CD8-positive, alpha-beta memory T cell (primary cell): ENCODE measurements around the gene TMED6. TPM values are rescaled to one million over a fixed set of nuclear protein-coding genes. Genes with fewer than 3 reads are reported as not detected.

Source experiments
- CTCF ChIA-PET: fragments of 350-600 bp; sonication (Branson Sonifier 250); formaldehyde crosslinking; loops from one replicate; lab custom pipeline; 2021; ENCODE audit warnings: antibody characterized with exemption; lab: Charles Lee
- POLR2A ChIA-PET: fragments of 350-600 bp; sonication (Branson Sonifier 250); formaldehyde crosslinking; loops from one replicate; lab custom pipeline; 2021; ENCODE audit warnings: antibody characterized with exemption; lab: Charles Lee
- DNase-seq, 5 donors: peaks; one replicate each; pipeline versions ENCODE4 v3.0.0 to v3.0.0-alpha.2; 2020 to 2022; ENCODE audit warnings: mixed read lengths in 1 of 5
- H3K27ac ChIP-seq: one replicate; pipeline ENCODE4 v1.7.0; 2013; ENCODE audit warnings: low read depth, mild to moderate bottlenecking, low read length, moderate library complexity
- H3K27me3 ChIP-seq: 2 replicates; pipeline ENCODE4 v1.7.0; 2013; ENCODE audit warnings: low read length, mild to moderate bottlenecking; ENCODE audit not compliant: insufficient read depth, poor library complexity, severe bottlenecking
- H3K36me3 ChIP-seq: 2 replicates; pipeline ENCODE4 v1.7.0; 2013; ENCODE audit warnings: mild to moderate bottlenecking, low read length, moderate library complexity; ENCODE audit not compliant: insufficient read depth
- H3K4me1 ChIP-seq: 2 replicates; pipeline ENCODE4 v1.7.0; 2013; ENCODE audit warnings: mild to moderate bottlenecking, low read length, moderate library complexity; ENCODE audit not compliant: insufficient read depth
- H3K4me3 ChIP-seq: 2 replicates; pipeline ENCODE4 v1.7.0; 2013; ENCODE audit warnings: mild to moderate bottlenecking, low read length
- H3K9me3 ChIP-seq: 2 replicates; pipeline ENCODE4 v1.7.0; 2013; ENCODE audit warnings: mild to moderate bottlenecking, low read length
- H3K27ac Mint-ChIP-seq, 8 donors: one replicate each; pipeline ENCODE4 v1.8.0; 2020 to 2021; ENCODE audit warnings: mixed read lengths in 8 of 8, mild to moderate bottlenecking in 6 of 8, inconsistent platforms in 3 of 8, moderate library complexity in 3 of 8
- H3K27me3 Mint-ChIP-seq, 2 donors: one replicate each; pipeline ENCODE4 v1.8.0; 2020 to 2021; ENCODE audit warnings: mixed read lengths in 2 of 2, mild to moderate bottlenecking in 1 of 2, moderate library complexity in 1 of 2
- H3K36me3 Mint-ChIP-seq, 3 donors: one replicate each; pipeline ENCODE4 v1.8.0; 2020 to 2021; ENCODE audit warnings: mixed read lengths in 3 of 3, inconsistent platforms in 1 of 3, mild to moderate bottlenecking in 1 of 3
- H3K4me1 Mint-ChIP-seq, 3 donors: one replicate each; pipeline ENCODE4 v1.8.0; 2020 to 2021; ENCODE audit warnings: mixed read lengths in 3 of 3, inconsistent platforms in 1 of 3, mild to moderate bottlenecking in 1 of 3
- H3K4me3 Mint-ChIP-seq, 7 donors: one replicate each; pipeline ENCODE4 v1.8.0; 2020 to 2021; ENCODE audit warnings: mixed read lengths in 7 of 7, mild to moderate bottlenecking in 6 of 7, moderate library complexity in 4 of 7, inconsistent platforms in 2 of 7
- H3K9me3 Mint-ChIP-seq, 5 donors: one replicate each; pipeline ENCODE4 v1.8.0; 2020 to 2022; ENCODE audit warnings: mixed read lengths in 5 of 5, mild to moderate bottlenecking in 3 of 5, moderate library complexity in 2 of 5, inconsistent platforms in 1 of 5
- polyA plus RNA-seq: library from polyadenylated mRNA; unstranded; fragments of 300-500 nt; fragmentation: Illumina TruSeq; gene quantifications from one replicate; pipeline ENCODE4 v1.2.3, GENCODE V29; 2021
- total RNA-seq, 2 experiments: library from RNA; stranded (reverse); gene quantifications; one replicate each; pipeline ENCODE4 v1.2.3, GENCODE V29; 2021

Gene TMED6
- total and polyA plus RNA-seq, 3 experiments from 2014 or later: 0.80 to 1.4 TPM; not detected in 1

DNA sequence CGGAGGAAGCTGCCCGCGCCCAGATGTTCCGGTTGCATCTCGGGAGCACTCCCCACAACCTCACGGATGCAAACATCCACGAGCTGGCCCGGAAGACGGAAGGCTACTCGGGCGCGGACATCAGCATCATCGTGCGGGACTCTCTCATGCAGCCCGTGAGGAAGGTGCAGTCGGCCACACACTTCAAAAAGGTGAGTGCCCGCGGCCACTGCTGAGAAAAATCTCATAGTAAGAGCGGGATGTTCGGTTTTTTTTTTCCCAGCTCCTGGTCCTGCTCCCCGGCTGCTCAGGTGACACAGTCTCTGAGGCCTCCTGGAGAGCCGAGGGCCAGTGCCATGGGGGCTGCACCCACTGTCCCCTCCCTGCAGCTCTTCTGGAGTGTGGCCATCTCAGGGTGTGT lies 30.5 kb downstream of the TMED6 start:
- Mint-ChIP-seq H3K36me3 (peaks cover 4 to 93% (median 8%) of the 10 kb centered on the region in 3 donors), H3K9me3 (no peaks in the 10 kb centered on the region), H3K27ac (peak overlapping the region in 2 of 8 donors; percentile 17 to 54), H3K4me3 (no peak overlapping the region), H3K27me3 (no peaks in the 10 kb centered on the region), H3K4me1 (peaks cover 5 to 17% (median 9%) of the 10 kb centered on the region in 3 donors)
- H3K4me1 ChIP-seq: peaks cover 4% of the 10 kb centered on the region
- H3K27me3 ChIP-seq: no peaks in the 10 kb centered on the region
- peaks cover 57% of the 10 kb centered on the region for H3K36me3 ChIP-seq
- H3K9me3 ChIP-seq: no peaks in the 10 kb centered on the region
- no peak overlapping the region for H3K27ac ChIP-seq
- ChIA-PET CTCF (no interaction called here), POLR2A (no interaction called here)
- no peak for DNase-seq
- no peak overlapping the region for H3K4me3 ChIP-seq

- Histone ChIP-seq H3K4me3 (no peak overlapping the region), H3K9me3 (no peaks in the 10 kb centered on the region), H3K4me1 (no peaks in the 10 kb centered on the region), H3K27ac (no peak overlapping the region), H3K27me3 (no peaks in the 10 kb centered on the region), H3K36me3 (peaks cover 61% of the 10 kb centered on the region)
- ChIA-PET POLR2A (no interaction called here), CTCF (no interaction called here)
- Mint-ChIP-seq H3K27me3 (no peaks in the 10 kb centered on the region), H3K4me1 (peaks cover 1 to 14% (median 6%) of the 10 kb centered on the region in 3 donors), H3K4me3 (no peak overlapping the region), H3K9me3 (no peaks in the 10 kb centered on the region), H3K27ac (peak overlapping the region in 1 of 8 donors; percentile 60), H3K36me3 (peaks cover 4 to 93% (median 9%) of the 10 kb centered on the region in 3 donors)
- no peak for DNase-seq
Measured at GRCh38 chr16:69320740-69321073, 30.9 kb downstream of the TMED6 start.

DNA sequence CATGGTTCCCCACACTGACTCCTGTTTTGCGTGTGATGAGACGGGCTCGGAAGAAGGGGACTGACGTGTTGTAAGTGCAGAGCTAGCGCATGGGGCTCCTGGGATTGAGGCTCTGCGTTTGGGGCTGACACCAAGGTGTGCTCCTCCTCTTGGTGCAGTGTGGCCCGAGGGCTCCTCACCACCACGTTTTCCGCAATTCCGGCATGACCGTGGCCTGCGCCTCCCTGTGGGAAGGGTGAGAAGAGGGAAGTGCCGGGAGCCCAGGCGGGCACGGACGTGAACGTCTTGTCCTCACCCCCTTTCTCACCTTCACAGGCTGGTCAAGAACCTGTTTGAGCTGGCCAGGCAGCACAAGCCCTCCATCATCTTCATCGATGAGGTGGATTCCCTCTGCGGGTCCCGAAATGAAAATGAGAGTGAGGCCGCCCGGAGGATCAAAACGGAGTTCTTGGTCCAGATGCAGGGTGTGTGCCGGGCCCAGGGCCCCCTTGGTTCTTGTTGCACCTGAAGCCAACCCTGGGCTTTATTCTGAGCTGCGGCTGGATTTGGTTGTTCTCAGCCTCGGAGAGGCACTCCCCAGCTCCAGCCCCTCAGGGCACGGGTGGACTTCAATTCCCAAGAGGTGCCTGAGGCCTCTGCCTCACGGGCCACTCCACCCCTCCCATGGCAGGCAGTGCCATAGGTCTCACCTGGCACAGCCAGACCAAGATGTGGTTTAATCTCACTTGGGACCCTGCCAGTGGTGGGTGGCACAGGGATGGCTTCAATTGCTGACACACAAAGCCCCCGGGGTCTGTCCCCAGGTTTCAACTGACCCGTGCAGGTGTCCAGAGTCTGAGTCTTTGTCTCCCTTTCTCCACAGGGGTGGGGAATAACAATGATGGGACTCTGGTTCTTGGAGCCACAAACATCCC lies 31.5 kb downstream of the TMED6 start:
- Histone ChIP-seq H3K27ac (no peak overlapping the region), H3K27me3 (no peaks in the 10 kb centered on the region), H3K4me3 (no peak overlapping the region), H3K4me1 (no peaks in the 10 kb centered on the region), H3K36me3 (peaks cover 63% of the 10 kb centered on the region), H3K9me3 (no peaks in the 10 kb centered on the region)
- no peaks in the 10 kb centered on the region for H3K9me3 Mint-ChIP-seq
- DNase-seq: no peak
- no peaks in the 10 kb centered on the region for H3K27me3 Mint-ChIP-seq
- peaks cover 4 to 93% (median 11%) of the 10 kb centered on the region in 3 donors for H3K36me3 Mint-ChIP-seq
- CTCF ChIA-PET: no interaction called here
- peaks cover 0 to 11% (median 4%) of the 10 kb centered on the region in 3 donors for H3K4me1 Mint-ChIP-seq
- H3K4me3 Mint-ChIP-seq: no peak overlapping the region
- POLR2A ChIA-PET: no interaction called here
- peak overlapping the region in 2 of 8 donors; percentile 40 to 48 for H3K27ac Mint-ChIP-seq

GRCh38 chr16:69319381-69319780 lies 32.2 kb downstream of the TMED6 start:
- CTCF ChIA-PET: no interaction called here
- Mint-ChIP-seq H3K36me3 (peaks cover 4 to 91% (median 11%) of the 10 kb centered on the region in 3 donors), H3K27ac (peak overlapping the region in 2 of 8 donors; percentile 40 to 48), H3K4me3 (no peak overlapping the region), H3K9me3 (no peaks in the 10 kb centered on the region), H3K27me3 (no peaks in the 10 kb centered on the region), H3K4me1 (peaks cover 1 to 14% (median 3%) of the 10 kb centered on the region in 3 donors)
- Histone ChIP-seq H3K27me3 (no peaks in the 10 kb centered on the region), H3K9me3 (no peaks in the 10 kb centered on the region), H3K27ac (no peak overlapping the region), H3K4me3 (no peak overlapping the region), H3K36me3 (peaks cover 67% of the 10 kb centered on the region), H3K4me1 (no peaks in the 10 kb centered on the region)
- no peak for DNase-seq
- POLR2A ChIA-PET: no interaction called here

DNA sequence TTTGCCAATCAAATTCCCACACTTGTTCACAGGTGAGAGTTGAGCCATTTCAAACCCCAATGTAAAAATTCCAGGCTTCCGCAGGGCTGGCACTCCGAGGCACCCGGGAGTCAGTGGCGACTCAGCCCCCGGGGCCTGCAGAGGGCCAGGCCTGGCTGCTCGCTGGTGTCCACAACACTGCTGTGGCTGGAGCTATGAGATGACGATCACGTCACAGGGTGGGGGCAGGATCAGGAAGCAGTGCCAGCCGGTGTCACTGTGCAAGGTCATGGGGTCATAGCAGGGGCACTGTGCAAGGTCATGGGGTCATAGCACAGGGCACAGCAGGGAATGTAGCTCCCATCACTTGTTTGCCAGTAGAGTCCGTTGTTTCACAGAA lies 32.7 kb downstream of the TMED6 start:
- no peaks in the 10 kb centered on the region for H3K27me3 Mint-ChIP-seq
- ChIA-PET CTCF (no interaction called here), POLR2A (no interaction called here)
- H3K9me3 ChIP-seq: no peaks in the 10 kb centered on the region
- no peak overlapping the region for H3K27ac Mint-ChIP-seq
- H3K27ac ChIP-seq: no peak overlapping the region
- H3K4me3 Mint-ChIP-seq: no peak overlapping the region
- H3K36me3 Mint-ChIP-seq: peaks cover 4 to 91% (median 11%) of the 10 kb centered on the region in 3 donors
- H3K4me3 ChIP-seq: no peak overlapping the region
- peaks cover 4 to 19% (median 8%) of the 10 kb centered on the region in 3 donors for H3K4me1 Mint-ChIP-seq
- no peaks in the 10 kb centered on the region for H3K27me3 ChIP-seq
- H3K36me3 ChIP-seq: peaks cover 68% of the 10 kb centered on the region
- no peaks in the 10 kb centered on the region for H3K9me3 Mint-ChIP-seq
- H3K4me1 ChIP-seq: no peaks in the 10 kb centered on the region
- DNase-seq: no peak

GRCh38 chr16:69318177-69318910 lies 33.2 kb downstream of the TMED6 start:
- H3K36me3 ChIP-seq: peaks cover 68% of the 10 kb centered on the region
- no peaks in the 10 kb centered on the region for H3K27me3 ChIP-seq
- no peak overlapping the region for H3K27ac Mint-ChIP-seq
- H3K27me3 Mint-ChIP-seq: no peaks in the 10 kb centered on the region
- no peak for DNase-seq
- peaks cover 4 to 91% (median 11%) of the 10 kb centered on the region in 3 donors for H3K36me3 Mint-ChIP-seq
- ChIA-PET POLR2A (interaction anchor here (0.7 kb wide), 1 partner anchor 10 kb away, joined by 4 read pairs; no protein-coding TSS in a partner anchor), CTCF (no interaction called here)
- no peak overlapping the region for H3K27ac ChIP-seq
- H3K4me1 ChIP-seq: peaks cover 4% of the 10 kb centered on the region
- no peaks in the 10 kb centered on the region for H3K9me3 ChIP-seq
- no peaks in the 10 kb centered on the region for H3K9me3 Mint-ChIP-seq
- H3K4me3 ChIP-seq: no peak overlapping the region
- peaks cover 9 to 24% (median 14%) of the 10 kb centered on the region in 3 donors for H3K4me1 Mint-ChIP-seq
- H3K4me3 Mint-ChIP-seq: peak overlapping the region in 1 of 7 donors; percentile 34

- ChIA-PET POLR2A (no interaction called here), CTCF (interaction anchor here (1.0 kb wide), 1 partner anchor 22 kb away, joined by 3 read pairs; no protein-coding TSS in a partner anchor)
- no peak overlapping the region for H3K4me3 ChIP-seq
- Mint-ChIP-seq H3K9me3 (no peaks in the 10 kb centered on the region), H3K27ac (no peak overlapping the region), H3K4me1 (peaks cover 19 to 33% (median 25%) of the 10 kb centered on the region in 3 donors), H3K27me3 (no peaks in the 10 kb centered on the region), H3K4me3 (no peak overlapping the region), H3K36me3 (peaks cover 3 to 83% (median 11%) of the 10 kb centered on the region in 3 donors)
- no peak for DNase-seq
- H3K9me3 ChIP-seq: no peaks in the 10 kb centered on the region
- H3K27me3 ChIP-seq: no peaks in the 10 kb centered on the region
- H3K36me3 ChIP-seq: peaks cover 61% of the 10 kb centered on the region
- peaks cover 5% of the 10 kb centered on the region for H3K4me1 ChIP-seq
- H3K27ac ChIP-seq: no peak overlapping the region
Measured at GRCh38 chr16:69316595-69317034, 35.0 kb downstream of the TMED6 start.
